CD14-positive monocyte (primary cell): ENCODE data around the gene BRD3OS. TPM values are rescaled to one million over a fixed set of nuclear protein-coding genes. Genes with fewer than 3 reads are reported as not detected.

Source experiments
- DNase-seq, 3 donors: peaks; one replicate each; pipeline ENCODE4 v3.0.0-alpha.2; 2011 to 2022
- H2AFZ ChIP-seq: 2 replicates; pipeline ENCODE4 v1.6.0; 2012; ENCODE audit warnings: mild to moderate bottlenecking, low read depth, low read length, inconsistent platforms; ENCODE audit not compliant: insufficient read depth, poor library complexity, severe bottlenecking
- H3K27ac ChIP-seq, 2 donors: 1 replicate in 1 of 2; 2 replicates in 1 of 2; pipeline ENCODE4 v1.5.1; 2012 to 2013; ENCODE audit warnings: low read length in 2 of 2, control low read depth in 1 of 2, inconsistent platforms in 1 of 2, low read depth in 1 of 2, mild to moderate bottlenecking in 1 of 2
- H3K27me3 ChIP-seq, 2 donors: one replicate each; pipeline versions ENCODE4 v1.6.0 to v1.6.1; 2011 to 2013; ENCODE audit warnings: low read length in 2 of 2; ENCODE audit not compliant: control insufficient read depth in 2 of 2, insufficient read depth in 2 of 2
- H3K36me3 ChIP-seq, 2 donors: replicated peaks in 1 of 2; 1 replicate in 1 of 2; 2 replicates in 1 of 2; pipeline versions ENCODE4 v1.5.1 to v1.6.1; 2012 to 2013; ENCODE audit warnings: low read length in 2 of 2, control low read depth in 1 of 2, inconsistent platforms in 1 of 2, mild to moderate bottlenecking in 1 of 2; ENCODE audit not compliant: insufficient read depth in 2 of 2, control insufficient read depth in 1 of 2
- H3K4me1 ChIP-seq, 2 donors: 1 replicate in 1 of 2; 2 replicates in 1 of 2; pipeline versions ENCODE4 v1.5.1 to v1.6.1; 2012 to 2013; ENCODE audit warnings: low read length in 2 of 2, control low read depth in 1 of 2, inconsistent platforms in 1 of 2, mild to moderate bottlenecking in 1 of 2, moderate library complexity in 1 of 2; ENCODE audit not compliant: insufficient read depth in 2 of 2, control insufficient read depth in 1 of 2
- H3K4me2 ChIP-seq: replicated peaks from 2 replicates; pipeline ENCODE3; 2012; ENCODE audit warnings: low read length, moderate library complexity, mild to moderate bottlenecking; ENCODE audit not compliant: poor library complexity, severe bottlenecking; ENCODE audit errors: extremely low read depth
- H3K4me3 ChIP-seq, 3 experiments: fragments of 200-600 bp in 1 of 3; sonication (generic) in 1 of 3; replicated peaks in 1 of 3; 1 replicate in 2 of 3; 2 replicates in 1 of 3; pipeline ENCODE4 v1.5.1; 2011 to 2013; ENCODE audit warnings: low read length in 3 of 3, mild to moderate bottlenecking in 3 of 3, control low read depth in 2 of 3, low read depth in 2 of 3, inconsistent platforms in 1 of 3, moderate library complexity in 1 of 3
- H3K79me2 ChIP-seq: 2 replicates; pipeline ENCODE4 v1.6.0; 2012; ENCODE audit warnings: mild to moderate bottlenecking, control low read depth, inconsistent platforms, low read length, moderate library complexity; ENCODE audit not compliant: insufficient read depth
- H3K9ac ChIP-seq: 2 replicates; pipeline ENCODE4 v1.6.0; 2017; ENCODE audit warnings: low read length, mild to moderate bottlenecking; ENCODE audit not compliant: insufficient read depth, poor library complexity, severe bottlenecking
- H3K9me3 ChIP-seq, 2 donors: replicated peaks in 1 of 2; 1 replicate in 1 of 2; 2 replicates in 1 of 2; pipeline versions ENCODE4 v1.5.1 to v1.6.1; 2012 to 2013; ENCODE audit warnings: low read length in 2 of 2, control low read depth in 1 of 2; ENCODE audit not compliant: control insufficient read depth in 1 of 2, insufficient read depth in 1 of 2
- H4K20me1 ChIP-seq: 2 replicates; pipeline ENCODE4 v1.6.0; 2012; ENCODE audit warnings: mild to moderate bottlenecking, low read length, control low read depth, moderate library complexity; ENCODE audit not compliant: insufficient read depth
- H3K27ac Mint-ChIP-seq, 7 donors: one replicate each; pipeline ENCODE4 v1.8.0; 2020; ENCODE audit warnings: mild to moderate bottlenecking in 7 of 7, mixed read lengths in 7 of 7, moderate library complexity in 6 of 7, inconsistent platforms in 2 of 7
- H3K27me3 Mint-ChIP-seq, 3 donors: one replicate each; pipeline ENCODE4 v1.8.0; 2021 to 2022; ENCODE audit warnings: low read depth in 3 of 3, mild to moderate bottlenecking in 3 of 3, mixed read lengths in 3 of 3, moderate library complexity in 3 of 3, inconsistent platforms in 1 of 3
- H3K36me3 Mint-ChIP-seq, 2 donors: one replicate each; pipeline ENCODE4 v1.8.0; 2020; ENCODE audit warnings: mixed read lengths in 2 of 2, inconsistent platforms in 1 of 2, mild to moderate bottlenecking in 1 of 2
- H3K4me1 Mint-ChIP-seq: one replicate; pipeline ENCODE4 v1.8.0; 2020; ENCODE audit warnings: mild to moderate bottlenecking, mixed read lengths
- H3K4me3 Mint-ChIP-seq, 2 donors: one replicate each; pipeline ENCODE4 v1.8.0; 2020; ENCODE audit warnings: mild to moderate bottlenecking in 2 of 2, mixed read lengths in 2 of 2, moderate library complexity in 1 of 2
- H3K9me3 Mint-ChIP-seq, 7 donors: one replicate each; pipeline ENCODE4 v1.8.0; 2020 to 2022; ENCODE audit warnings: mixed read lengths in 7 of 7, mild to moderate bottlenecking in 6 of 7, moderate library complexity in 6 of 7, inconsistent platforms in 2 of 7
- WGBS: methylation state at CpG from one replicate; pipeline ENCODE4 v1.1.5; 2013; ENCODE audit warnings: missing lambda C conversion rate; ENCODE audit not compliant: insufficient coverage; 5-methylcytosine and 5-hydroxymethylcytosine counted together
- intact Hi-C, 2 donors: fragments of 100-400 bp; cut with micrococcal nuclease; formaldehyde crosslinking; loops; one replicate each; pipeline versions ENCODE4 v1.15.0 to v1.15.1; 2023
- polyA plus RNA-seq, 3 donors: library from polyadenylated mRNA; depleted of rRNA in 1 of 3; unstranded in 2 of 3; stranded (reverse) in 1 of 3; fragments of 300-500 nt in 2 of 3; fragments of >200 nt in 1 of 3; fragmentation: Illumina TruSeq in 2 of 3; gene quantifications; 1 replicate in 2 of 3; 2 replicates in 1 of 3; pipeline ENCODE4 v1.2.3, GENCODE V29; 2012 to 2021
- TF ChIP-seq, protein P1 (sequence below): fragments of 200-600 bp; IDR thresholded peaks from one replicate; pipeline ENCODE4 v1.8.0; 2022; ENCODE audit warnings: antibody characterized with exemption, mild to moderate bottlenecking

Gene BRD3OS
- polyA plus RNA-seq, 3 donors, result 2.9 to 6.8 (median 6.6) TPM

DNA sequence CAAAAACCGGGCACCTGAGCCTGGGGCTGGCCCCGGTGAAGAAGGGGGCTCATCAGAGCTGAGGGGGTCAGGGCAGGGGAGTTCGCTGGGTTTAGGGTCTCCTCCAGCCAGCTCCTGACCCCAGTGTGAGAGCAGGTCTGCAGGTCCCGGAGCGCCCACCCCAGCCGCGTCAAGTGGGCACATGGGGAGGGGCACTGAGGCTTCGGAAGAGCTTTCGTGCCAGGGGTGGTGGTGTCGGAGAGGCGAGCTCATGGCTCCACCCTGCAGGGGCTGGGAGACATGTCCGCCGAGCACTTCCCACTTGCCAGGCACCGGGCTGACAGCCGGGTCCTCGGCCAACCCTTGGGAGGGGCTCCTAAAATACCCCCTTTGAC lies 46.4 kb upstream of the BRD3OS start:
- H3K4me1 ChIP-seq, result no peaks in the 10 kb centered on the region
- H3K4me2 ChIP-seq, result no peak overlapping the region
- H3K27me3 Mint-ChIP-seq, result peaks cover 2 to 16% (median 9%) of the 10 kb centered on the region in 3 donors
- H3K36me3 ChIP-seq, result no peaks in the 10 kb centered on the region
- no peak for DNase-seq
- H3K9ac ChIP-seq, result no peak overlapping the region
- no peak overlapping the region for H3K4me3 Mint-ChIP-seq
- peaks cover 45% of the 10 kb centered on the region for H3K79me2 ChIP-seq
- H3K9me3 ChIP-seq, result no peaks in the 10 kb centered on the region
- peaks cover 0 to 11% of the 10 kb centered on the region in 2 donors for H3K36me3 Mint-ChIP-seq
- no peak overlapping the region for H3K27ac Mint-ChIP-seq
- TF ChIP-seq, protein P1, sequence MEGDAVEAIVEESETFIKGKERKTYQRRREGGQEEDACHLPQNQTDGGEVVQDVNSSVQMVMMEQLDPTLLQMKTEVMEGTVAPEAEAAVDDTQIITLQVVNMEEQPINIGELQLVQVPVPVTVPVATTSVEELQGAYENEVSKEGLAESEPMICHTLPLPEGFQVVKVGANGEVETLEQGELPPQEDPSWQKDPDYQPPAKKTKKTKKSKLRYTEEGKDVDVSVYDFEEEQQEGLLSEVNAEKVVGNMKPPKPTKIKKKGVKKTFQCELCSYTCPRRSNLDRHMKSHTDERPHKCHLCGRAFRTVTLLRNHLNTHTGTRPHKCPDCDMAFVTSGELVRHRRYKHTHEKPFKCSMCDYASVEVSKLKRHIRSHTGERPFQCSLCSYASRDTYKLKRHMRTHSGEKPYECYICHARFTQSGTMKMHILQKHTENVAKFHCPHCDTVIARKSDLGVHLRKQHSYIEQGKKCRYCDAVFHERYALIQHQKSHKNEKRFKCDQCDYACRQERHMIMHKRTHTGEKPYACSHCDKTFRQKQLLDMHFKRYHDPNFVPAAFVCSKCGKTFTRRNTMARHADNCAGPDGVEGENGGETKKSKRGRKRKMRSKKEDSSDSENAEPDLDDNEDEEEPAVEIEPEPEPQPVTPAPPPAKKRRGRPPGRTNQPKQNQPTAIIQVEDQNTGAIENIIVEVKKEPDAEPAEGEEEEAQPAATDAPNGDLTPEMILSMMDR, result no peak
- no peak overlapping the region for H2AFZ ChIP-seq
- H4K20me1 ChIP-seq, result peaks cover 100% of the 10 kb centered on the region
- no peak overlapping the region for H3K27ac ChIP-seq
- no peaks in the 10 kb centered on the region for H3K27me3 ChIP-seq
- no peaks in the 10 kb centered on the region for H3K9me3 Mint-ChIP-seq
- intact Hi-C loops, result no loop called here
- 89% methylated on average over 16 of the region's 16 CpGs for WGBS
- H3K4me1 Mint-ChIP-seq, result peaks cover 14% of the 10 kb centered on the region
- no peak overlapping the region for H3K4me3 ChIP-seq

- Mint-ChIP-seq H3K4me3 (peak overlapping the region in 1 of 2 donors; percentile 68), H3K36me3 (peaks cover 0 to 11% of the 10 kb centered on the region in 2 donors), H3K9me3 (no peaks in the 10 kb centered on the region), H3K27ac (no peak overlapping the region), H3K4me1 (peaks cover 14% of the 10 kb centered on the region), H3K27me3 (peaks cover 2 to 18% (median 9%) of the 10 kb centered on the region in 3 donors)
- H2AFZ ChIP-seq, result no peak overlapping the region
- TF ChIP-seq, protein P1, result no peak
- WGBS, result 72% methylated on average over 34 of the region's 37 CpGs
- no peak overlapping the region for H3K27ac ChIP-seq
- no peak for DNase-seq
- H3K4me2 ChIP-seq, result no peak overlapping the region
- H3K4me1 ChIP-seq, result no peaks in the 10 kb centered on the region
- no peak overlapping the region for H3K9ac ChIP-seq
- no peaks in the 10 kb centered on the region for H3K9me3 ChIP-seq
- H3K27me3 ChIP-seq, result no peaks in the 10 kb centered on the region
- H3K79me2 ChIP-seq, result peaks cover 49% of the 10 kb centered on the region
- no peaks in the 10 kb centered on the region for H3K36me3 ChIP-seq
- H3K4me3 ChIP-seq, result no peak overlapping the region
- H4K20me1 ChIP-seq, result peaks cover 100% of the 10 kb centered on the region
- intact Hi-C loops, result no loop called here
These were observed 45.9 kb upstream of the BRD3OS start for GRCh38 chr9:133979273-133979920.
